Measurements from ENCODE around the gene GPR37L1.
"Not testable (repeated sequence)": the region's sequence is repeated elsewhere in the genome, so short reads cannot be mapped to it uniquely, and the experiment has no call there.

GPR37L1 gene

DNA sequence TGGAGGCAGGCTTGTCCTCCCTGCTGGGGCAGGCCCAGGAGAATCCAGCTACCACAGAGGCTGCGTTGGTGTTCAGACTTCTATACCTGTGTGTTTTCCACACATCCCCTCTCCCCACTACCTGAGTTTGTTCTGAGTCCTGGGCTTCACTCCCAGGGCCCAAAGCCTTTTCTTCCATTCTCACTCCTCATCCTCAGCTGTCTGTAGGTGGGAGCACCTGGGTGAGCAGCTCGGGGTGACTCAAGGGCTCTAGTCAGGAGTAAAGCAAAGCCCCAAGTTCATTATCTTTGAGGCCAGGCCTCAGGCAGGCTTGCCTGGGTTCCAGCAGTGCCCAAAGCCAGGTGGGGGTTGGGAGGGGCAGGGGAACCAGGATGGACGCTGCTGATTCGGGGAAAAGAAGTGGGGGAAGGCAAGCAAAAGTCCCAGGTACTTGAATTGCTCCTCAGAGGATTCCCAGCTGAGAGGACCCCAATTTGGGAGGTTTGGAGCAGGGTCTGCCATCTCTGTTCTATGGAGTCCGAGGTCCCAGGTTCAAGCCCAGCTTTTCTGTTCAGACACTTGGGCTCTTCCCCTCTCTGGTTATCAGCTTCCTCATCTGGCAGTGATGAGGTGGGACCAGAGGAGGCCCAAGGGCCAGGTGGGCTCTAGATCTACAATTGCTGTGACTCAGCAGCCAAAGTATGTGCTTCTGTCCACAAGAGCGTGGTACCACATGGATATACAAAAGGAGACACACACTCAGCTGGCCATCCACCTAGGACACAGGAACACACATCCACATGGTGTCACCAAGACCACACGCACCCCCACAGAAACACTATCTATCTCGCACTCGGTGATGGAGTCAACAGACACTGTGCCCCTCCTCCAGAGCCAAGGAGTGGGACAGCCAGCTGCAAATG, 43.5 kb downstream of the GPR37L1 start:
- H3K27ac ChIP-seq: no peak overlapping the region
- TF ChIP-seq, protein P1, sequence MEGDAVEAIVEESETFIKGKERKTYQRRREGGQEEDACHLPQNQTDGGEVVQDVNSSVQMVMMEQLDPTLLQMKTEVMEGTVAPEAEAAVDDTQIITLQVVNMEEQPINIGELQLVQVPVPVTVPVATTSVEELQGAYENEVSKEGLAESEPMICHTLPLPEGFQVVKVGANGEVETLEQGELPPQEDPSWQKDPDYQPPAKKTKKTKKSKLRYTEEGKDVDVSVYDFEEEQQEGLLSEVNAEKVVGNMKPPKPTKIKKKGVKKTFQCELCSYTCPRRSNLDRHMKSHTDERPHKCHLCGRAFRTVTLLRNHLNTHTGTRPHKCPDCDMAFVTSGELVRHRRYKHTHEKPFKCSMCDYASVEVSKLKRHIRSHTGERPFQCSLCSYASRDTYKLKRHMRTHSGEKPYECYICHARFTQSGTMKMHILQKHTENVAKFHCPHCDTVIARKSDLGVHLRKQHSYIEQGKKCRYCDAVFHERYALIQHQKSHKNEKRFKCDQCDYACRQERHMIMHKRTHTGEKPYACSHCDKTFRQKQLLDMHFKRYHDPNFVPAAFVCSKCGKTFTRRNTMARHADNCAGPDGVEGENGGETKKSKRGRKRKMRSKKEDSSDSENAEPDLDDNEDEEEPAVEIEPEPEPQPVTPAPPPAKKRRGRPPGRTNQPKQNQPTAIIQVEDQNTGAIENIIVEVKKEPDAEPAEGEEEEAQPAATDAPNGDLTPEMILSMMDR (IDR thresholded peaks at IDR 0.05): no peak
- no peak for TF ChIP-seq ZFX (IDR thresholded peaks at IDR 0.05; ENCODE audit: borderline replicate concordance)

DNA sequence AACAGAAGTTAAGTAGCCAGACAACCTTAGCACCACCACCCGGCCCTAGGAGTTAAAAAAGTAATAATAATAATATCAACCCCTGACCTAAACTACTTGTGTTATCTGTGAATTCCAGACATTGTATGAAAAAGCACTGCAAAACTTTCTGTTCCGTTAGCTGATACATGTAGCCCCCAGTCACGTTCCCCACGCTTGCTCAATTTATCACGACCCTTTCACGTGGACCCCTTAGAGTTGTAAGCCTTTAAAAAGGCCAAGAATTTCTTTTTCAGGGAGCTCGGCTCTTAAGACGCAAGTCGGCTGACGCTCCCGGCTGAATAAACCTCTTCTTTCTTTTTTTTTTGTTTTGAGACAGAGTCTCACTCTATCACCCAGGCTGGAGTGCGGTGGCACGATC, 44.3 kb downstream of the GPR37L1 start:
- not testable (repeated sequence) for H3K27ac ChIP-seq

DNA sequence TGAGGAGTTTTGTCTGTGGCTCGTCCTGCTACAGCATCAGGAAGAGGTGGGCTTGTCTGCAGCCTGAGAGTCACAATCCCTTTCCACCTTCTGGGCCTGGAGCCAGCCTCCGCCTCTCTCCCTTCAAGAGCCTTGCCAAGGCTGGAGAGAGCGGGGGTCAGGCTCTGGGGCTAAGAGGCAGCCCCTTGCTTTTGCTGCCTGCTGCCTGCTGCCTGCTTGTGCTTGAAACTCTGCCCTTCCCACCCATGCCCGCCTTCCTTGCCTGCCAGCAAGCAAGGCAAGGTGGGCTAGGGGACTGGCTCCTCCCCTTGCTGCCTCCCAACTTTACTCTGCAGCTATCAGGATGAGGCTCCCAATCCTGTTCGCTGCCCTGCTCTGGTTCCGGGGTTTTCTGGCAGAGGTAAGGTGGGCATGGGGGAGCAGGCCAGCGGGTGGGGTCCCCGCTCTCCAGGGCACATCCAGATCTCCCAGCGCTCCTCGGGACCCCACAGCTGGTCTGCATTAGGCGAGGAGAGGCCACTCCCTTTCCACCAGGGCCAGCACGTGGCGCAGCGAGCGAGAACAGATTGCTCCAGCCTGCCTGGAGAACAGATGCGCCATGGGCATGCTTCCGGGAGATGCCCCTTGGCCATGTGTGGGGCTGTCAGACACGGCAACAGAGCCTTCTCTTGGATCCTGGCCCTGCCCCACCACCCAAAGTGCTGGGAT, 45.1 kb downstream of the GPR37L1 start:
- H3K27ac ChIP-seq: no peak overlapping the region
- TF ChIP-seq, protein P1 (IDR thresholded peaks at IDR 0.05): no peak
- no peak for TF ChIP-seq ZFX (IDR thresholded peaks at IDR 0.05; ENCODE audit: borderline replicate concordance)

DNA sequence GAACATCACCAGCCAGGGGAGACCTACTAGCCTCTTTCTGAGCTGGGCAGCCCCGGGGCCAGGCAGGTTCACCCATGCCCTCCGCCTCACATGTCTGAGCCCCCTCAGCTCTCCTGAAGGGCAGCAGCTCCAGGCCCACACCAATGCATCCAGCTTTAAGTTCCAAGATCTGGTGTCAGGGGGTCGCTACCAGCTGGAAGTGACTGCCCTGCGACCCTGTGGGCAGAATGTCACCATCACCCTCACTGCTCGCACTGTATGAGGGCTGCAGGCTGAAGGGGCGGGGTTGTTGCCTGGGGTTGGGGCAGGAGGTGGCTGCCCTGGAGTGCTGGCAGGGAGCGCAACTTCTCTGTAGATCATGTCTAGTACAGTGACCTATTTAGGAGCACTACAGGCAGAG, 46.1 kb downstream of the GPR37L1 start:
- no peak overlapping the region for H3K27ac ChIP-seq
- no peak for TF ChIP-seq ZFX (IDR thresholded peaks at IDR 0.05; ENCODE audit: borderline replicate concordance)
- TF ChIP-seq, protein P1 (IDR thresholded peaks at IDR 0.05): no peak

DNA sequence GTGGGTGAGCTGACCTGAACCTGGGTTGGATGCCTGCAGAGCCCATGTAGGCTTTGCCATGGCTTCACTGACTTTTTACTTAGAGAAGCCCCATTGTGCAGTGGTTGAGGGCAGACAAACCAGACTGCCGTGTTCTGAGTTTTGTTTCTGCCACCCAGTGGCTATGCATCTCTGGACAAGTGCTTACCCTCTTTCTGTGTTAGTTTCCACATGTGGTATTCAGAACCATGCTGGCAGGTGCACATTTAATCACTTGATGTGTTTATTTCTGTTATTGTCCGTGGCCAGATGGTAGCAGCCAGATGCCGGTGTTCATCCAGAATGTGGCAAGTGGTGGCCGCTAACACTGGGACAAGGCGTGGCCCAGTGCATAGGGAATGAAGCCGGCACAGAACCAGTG, 48.0 kb downstream of the GPR37L1 start:
- H3K27ac ChIP-seq: no peak overlapping the region
- TF ChIP-seq, protein P1 (IDR thresholded peaks at IDR 0.05): no peak

DNA sequence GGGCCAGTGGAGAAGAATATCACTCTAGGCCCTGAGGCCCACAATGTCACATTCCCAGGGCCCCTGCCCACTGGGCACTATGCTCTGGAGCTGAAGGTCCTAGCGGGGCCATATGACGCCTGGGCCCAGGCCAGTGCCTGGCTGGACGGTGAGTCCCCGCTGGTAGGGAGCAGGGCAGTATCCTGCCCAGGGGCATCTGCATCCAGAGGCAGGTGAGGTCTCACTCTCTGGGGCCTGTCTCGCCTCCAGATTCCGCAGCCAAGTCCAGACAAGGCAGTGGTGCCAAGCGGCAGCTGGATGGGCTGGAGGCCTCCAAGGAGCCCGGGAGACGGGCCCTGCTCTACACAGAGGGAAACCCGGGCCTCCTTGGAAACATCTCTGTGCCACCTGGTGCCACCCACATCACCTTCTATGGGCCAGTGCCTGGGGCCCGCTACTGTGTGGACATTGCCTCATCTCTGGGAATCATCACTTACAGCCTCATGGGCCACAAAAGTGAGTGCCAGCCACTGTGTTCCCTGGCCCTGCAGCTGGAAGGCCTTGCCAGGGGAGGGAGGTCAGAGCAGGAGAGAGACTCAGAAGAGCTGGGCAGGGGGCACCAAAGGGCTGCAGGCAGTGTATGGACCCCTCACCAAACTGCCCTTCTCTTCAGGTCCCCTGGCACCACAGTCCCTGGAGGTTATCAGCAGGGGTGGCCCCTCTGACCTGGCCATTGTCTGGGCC, 48.7 kb downstream of the GPR37L1 start:
- TF ChIP-seq, protein P1 (IDR thresholded peaks at IDR 0.05): no peak
- no peak for TF ChIP-seq ZFX (IDR thresholded peaks at IDR 0.05; ENCODE audit: borderline replicate concordance)
- no peak overlapping the region for H3K27ac ChIP-seq

DNA sequence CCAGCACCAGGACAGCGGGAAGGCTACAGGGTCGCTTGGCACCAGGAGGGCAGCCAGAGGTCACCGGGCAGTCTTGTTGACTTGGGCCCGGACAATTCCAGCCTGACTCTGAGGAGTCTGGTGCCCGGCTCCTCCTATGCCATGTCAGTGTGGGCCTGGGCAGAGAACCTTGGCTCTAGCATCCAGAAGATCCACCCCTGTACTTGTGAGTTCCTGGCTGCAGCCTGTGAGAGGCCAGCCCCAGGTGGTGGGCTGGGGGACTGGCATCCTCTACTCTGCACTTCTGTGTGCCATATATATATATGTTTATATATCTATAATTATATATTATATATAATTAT, 49.3 kb downstream of the GPR37L1 start:
- no peak for TF ChIP-seq ZFX (IDR thresholded peaks at IDR 0.05; ENCODE audit: borderline replicate concordance)
- TF ChIP-seq, protein P1 (IDR thresholded peaks at IDR 0.05): no peak
- no peak overlapping the region for H3K27ac ChIP-seq

Measured in 22Rv1 (cell line).